Neural cell (in vitro differentiated cells): ENCODE results near the gene FYB1.

Experiments
- CTCF ChIP-seq: fragments of 450-650 bp; IDR thresholded peaks from 2 replicates; pipeline ENCODE4 v1.5.1; 2014; ENCODE audit warnings: antibody characterized with exemption, mild to moderate bottlenecking, moderate library complexity; ENCODE audit not compliant: poor library complexity, severe bottlenecking
- EP300 ChIP-seq: fragments of 450-650 bp; conservative IDR thresholded peaks from 2 replicates; pipeline ENCODE4 v1.6.1; 2014; ENCODE audit warnings: antibody characterized with exemption, mild to moderate bottlenecking, moderate library complexity; ENCODE audit not compliant: poor library complexity, severe bottlenecking
- EZH2 ChIP-seq: fragments of 200-600, 300-800 bp; shearing (Covaris generic), sonication (generic); IDR thresholded peaks from 2 replicates; pipeline ENCODE4 v1.6.1; 2014; ENCODE audit warnings: antibody characterized with exemption, low read length, borderline replicate concordance, mild to moderate bottlenecking; ENCODE audit not compliant: insufficient read depth, poor library complexity, severe bottlenecking
- POLR2AphosphoS5 ChIP-seq: IDR thresholded peaks from 2 replicates; pipeline ENCODE4 v1.6.1; 2012
- RAD21 ChIP-seq: fragments of 450-650 bp; conservative IDR thresholded peaks from 2 replicates; pipeline ENCODE4 v1.6.1; 2014; ENCODE audit warnings: antibody characterized with exemption, mild to moderate bottlenecking, moderate library complexity
- REST ChIP-seq: IDR thresholded peaks from 2 replicates; pipeline ENCODE4 v1.6.1; 2012; ENCODE audit warnings: borderline replicate concordance
- SMC3 ChIP-seq: fragments of 450-650 bp; conservative IDR thresholded peaks from 2 replicates; pipeline ENCODE4 v1.6.1; 2014; ENCODE audit warnings: antibody characterized with exemption, mild to moderate bottlenecking, moderate library complexity; ENCODE audit not compliant: poor library complexity

- TF ChIP-seq CTCF = no peak
- no peak for TF ChIP-seq REST
- TF ChIP-seq EZH2 = no peak
- no peak for TF ChIP-seq POLR2AphosphoS5
- TF ChIP-seq EP300 = no peak
- TF ChIP-seq RAD21 = no peak
- no peak for TF ChIP-seq SMC3
Measured at GRCh38 chr5:39148983-39149534, 70.3 kb downstream of the FYB1 start.
